HUES48 (cell line): ENCODE results near the gene HM13.
"Not testable (repeated sequence)": the region's sequence is repeated elsewhere in the genome, so short reads cannot be mapped to it uniquely, and the experiment has no call there.

Experiments used
- H3K27ac ChIP-seq: one replicate; pipeline ENCODE4 v1.7.0; 2013; ENCODE audit warnings: low read depth, low read length, inconsistent platforms
- H3K27me3 ChIP-seq: 2 replicates; pipeline ENCODE4 v1.6.1; 2013; ENCODE audit warnings: mild to moderate bottlenecking, low read length; ENCODE audit not compliant: control insufficient read depth, insufficient read depth
- H3K36me3 ChIP-seq: 2 replicates; pipeline ENCODE4 v1.6.1; 2013; ENCODE audit warnings: low read length; ENCODE audit not compliant: control insufficient read depth, insufficient read depth
- H3K4me1 ChIP-seq: 2 replicates; pipeline ENCODE4 v1.6.1; 2013; ENCODE audit warnings: mild to moderate bottlenecking, low read length; ENCODE audit not compliant: control insufficient read depth, insufficient read depth
- H3K4me3 ChIP-seq: 2 replicates; pipeline ENCODE4 v1.5.1; 2013; ENCODE audit warnings: mild to moderate bottlenecking, low read depth, low read length
- H3K9ac ChIP-seq: 2 replicates; pipeline ENCODE4 v1.6.1; 2013; ENCODE audit warnings: mild to moderate bottlenecking, low read depth, low read length, moderate library complexity
- H3K9me3 ChIP-seq: 2 replicates; pipeline ENCODE4 v1.6.1; 2013; ENCODE audit warnings: low read length; ENCODE audit not compliant: control insufficient read depth, insufficient read depth

Gene HM13

GRCh38 chr20:31544600-31544999 is 30.4 kb downstream of the HM13 start:
- no peaks in the 10 kb centered on the region for H3K9me3 ChIP-seq
- peaks cover 5% of the 10 kb centered on the region; the same call in 1 of the 2 replicates for H3K4me1 ChIP-seq
- H3K36me3 ChIP-seq, result peaks cover 54% of the 10 kb centered on the region
- no peak overlapping the region for H3K27ac ChIP-seq
- no peaks in the 10 kb centered on the region for H3K27me3 ChIP-seq
- H3K9ac ChIP-seq, result no peak overlapping the region
- no peak overlapping the region for H3K4me3 ChIP-seq

- H3K9me3 ChIP-seq, H3K4me1 ChIP-seq, H3K4me3 ChIP-seq, H3K27ac ChIP-seq, H3K27me3 ChIP-seq, H3K9ac ChIP-seq: not testable (repeated sequence)
- H3K36me3 ChIP-seq, result peaks cover 54% of the 10 kb centered on the region
Observed at GRCh38 chr20:31545621-31546040, 31.4 kb downstream of the HM13 start.

- Histone ChIP-seq H3K9me3 (no peaks in the 10 kb centered on the region), H3K4me3 (peak overlapping the region; percentile 88), H3K36me3 (peaks cover 69% of the 10 kb centered on the region), H3K27ac (peak overlapping the region; percentile 91), H3K4me1 (peaks cover 5% of the 10 kb centered on the region; the same call in 1 of the 2 replicates), H3K27me3 (no peaks in the 10 kb centered on the region), H3K9ac (peak overlapping the region; percentile 90)
Observed at GRCh38 chr20:31547017-31547675, 32.9 kb downstream of the HM13 start.

GRCh38 chr20:31547720-31548298 is 33.6 kb downstream of the HM13 start:
- Histone ChIP-seq H3K36me3 (peaks cover 68% of the 10 kb centered on the region), H3K27me3 (no peaks in the 10 kb centered on the region), H3K4me3 (peak overlapping the region; percentile 88), H3K4me1 (peaks cover 5% of the 10 kb centered on the region; the same call in 1 of the 2 replicates), H3K9ac (peak overlapping the region; percentile 90), H3K9me3 (no peaks in the 10 kb centered on the region), H3K27ac (peak overlapping the region; percentile 91)

GRCh38 chr20:31548820-31549512 is 34.7 kb downstream of the HM13 start:
- Histone ChIP-seq H3K4me3 (no peak overlapping the region), H3K9ac (no peak overlapping the region), H3K9me3 (no peaks in the 10 kb centered on the region), H3K4me1 (peaks cover 5% of the 10 kb centered on the region; the same call in 1 of the 2 replicates), H3K36me3 (peaks cover 73% of the 10 kb centered on the region), H3K27me3 (no peaks in the 10 kb centered on the region), H3K27ac (no peak overlapping the region)

- H3K27ac ChIP-seq, result no peak overlapping the region
- peaks cover 5% of the 10 kb centered on the region; the same call in 1 of the 2 replicates for H3K4me1 ChIP-seq
- no peak overlapping the region for H3K9ac ChIP-seq
- no peak overlapping the region for H3K4me3 ChIP-seq
- no peaks in the 10 kb centered on the region for H3K27me3 ChIP-seq
- no peaks in the 10 kb centered on the region for H3K9me3 ChIP-seq
- peaks cover 72% of the 10 kb centered on the region for H3K36me3 ChIP-seq
Observed at GRCh38 chr20:31549513-31549880, 35.3 kb downstream of the HM13 start.

GRCh38 chr20:31550099-31550498 is 35.9 kb downstream of the HM13 start:
- Histone ChIP-seq H3K4me1 (peaks cover 5% of the 10 kb centered on the region; the same call in 1 of the 2 replicates), H3K4me3 (no peak overlapping the region), H3K27me3 (no peaks in the 10 kb centered on the region), H3K9ac (no peak overlapping the region), H3K9me3 (no peaks in the 10 kb centered on the region), H3K36me3 (peaks cover 73% of the 10 kb centered on the region), H3K27ac (no peak overlapping the region)

GRCh38 chr20:31551163-31552081 is 37.2 kb downstream of the HM13 start:
- no peak overlapping the region for H3K4me3 ChIP-seq
- H3K4me1 ChIP-seq, result peaks cover 5% of the 10 kb centered on the region; the same call in 1 of the 2 replicates
- H3K27me3 ChIP-seq, result no peaks in the 10 kb centered on the region
- H3K9ac ChIP-seq, result no peak overlapping the region
- no peaks in the 10 kb centered on the region for H3K9me3 ChIP-seq
- H3K27ac ChIP-seq, result no peak overlapping the region
- H3K36me3 ChIP-seq, result peaks cover 79% of the 10 kb centered on the region

GRCh38 chr20:31555203-31555775 is 41.0 kb downstream of the HM13 start:
- H3K4me3 ChIP-seq, result no peak overlapping the region
- H3K36me3 ChIP-seq, result peaks cover 56% of the 10 kb centered on the region
- no peaks in the 10 kb centered on the region for H3K9me3 ChIP-seq
- H3K4me1 ChIP-seq, result peaks cover 5% of the 10 kb centered on the region
- no peaks in the 10 kb centered on the region for H3K27me3 ChIP-seq
- no peak overlapping the region for H3K9ac ChIP-seq
- H3K27ac ChIP-seq, result no peak overlapping the region

GRCh38 chr20:31559704-31560093 is 45.5 kb downstream of the HM13 start:
- Histone ChIP-seq H3K36me3 (peaks cover 60% of the 10 kb centered on the region), H3K27ac (peak overlapping the region; percentile 3), H3K27me3 (no peaks in the 10 kb centered on the region), H3K4me3 (no peak overlapping the region), H3K4me1 (peaks cover 11% of the 10 kb centered on the region), H3K9ac (no peak overlapping the region), H3K9me3 (no peaks in the 10 kb centered on the region)
